OCI-LY7 (cell line): ENCODE measurements around the gene AUTS2. TPM values are rescaled to one million over a fixed set of nuclear protein-coding genes. Genes with fewer than 3 reads are reported as not detected.

Experiments
- BruUV-seq: library from RNA; stranded (reverse); fragments of 400-500 nt; replicated peaks from 2 replicates; lab custom pipeline; 2021; lab: Mats Ljungman, UMichigan
- CTCF ChIA-PET: fragments of 300-600 bp; sonication (Branson Sonifier 250); formaldehyde crosslinking; loops from one replicate; lab custom pipeline; 2022; ENCODE audit warnings: antibody characterized with exemption; ENCODE audit not compliant: unreplicated experiment; lab: Charles Lee
- POLR2A ChIA-PET: fragments of 300-600 bp; sonication (Branson Sonifier 250); formaldehyde crosslinking; loops from one replicate; lab custom pipeline; 2022; ENCODE audit warnings: antibody characterized with exemption; lab: Charles Lee
- DNase-seq: peaks from one replicate; pipeline ENCODE4 v3.0.0-alpha.2; 2015; ENCODE audit warnings: low spot score
- H2AFZ ChIP-seq: fragments of 200-600 bp; sonication (generic), shearing (Covaris generic); 2 replicates; pipeline ENCODE4 v1.6.1; 2014; ENCODE audit warnings: mild to moderate bottlenecking, antibody characterized with exemption, low read length, moderate library complexity
- H3K27ac ChIP-seq: fragments of 200-600 bp; sonication (generic); 2 replicates; pipeline ENCODE4 v1.5.1; 2014; ENCODE audit warnings: mixed run types, low read depth, mild to moderate bottlenecking, moderate library complexity, low read length, inconsistent platforms; ENCODE audit not compliant: poor library complexity, severe bottlenecking
- H3K36me3 ChIP-seq: fragments of 200-600 bp; sonication (generic); 2 replicates; pipeline ENCODE4 v1.6.1; 2014; ENCODE audit warnings: mild to moderate bottlenecking, antibody characterized with exemption, low read length, moderate library complexity, mixed read lengths; ENCODE audit not compliant: insufficient read depth
- H3K4me1 ChIP-seq: fragments of 200-600 bp; sonication (generic); 2 replicates; pipeline ENCODE4 v1.5.1; 2014; ENCODE audit warnings: mild to moderate bottlenecking, low read length; ENCODE audit not compliant: insufficient read depth, poor library complexity, severe bottlenecking
- H3K4me2 ChIP-seq: fragments of 200-600 bp; sonication (generic); 2 replicates; pipeline ENCODE4 v1.6.1; 2014; ENCODE audit warnings: mild to moderate bottlenecking, low read length
- H3K4me3 ChIP-seq: fragments of 200-600 bp; sonication (generic); 2 replicates; pipeline ENCODE4 v1.5.1; 2014; ENCODE audit warnings: mild to moderate bottlenecking, low read depth, low read length; ENCODE audit not compliant: poor library complexity, severe bottlenecking
- H3K79me2 ChIP-seq: fragments of 200-600 bp; sonication (generic); 2 replicates; pipeline ENCODE4 v1.6.1; 2016; ENCODE audit warnings: low read depth, mild to moderate bottlenecking, low read length, moderate library complexity, mixed read lengths; ENCODE audit not compliant: insufficient read depth
- H3K9me2 ChIP-seq: fragments of 200-600 bp; sonication (generic); 2 replicates; pipeline ENCODE4 v1.6.1; 2016; ENCODE audit warnings: mild to moderate bottlenecking, low read length, mixed read lengths; ENCODE audit not compliant: insufficient read depth
- H3K9me3 ChIP-seq: fragments of 200-600 bp; sonication (generic); 2 replicates; pipeline ENCODE4 v1.6.1; 2014; ENCODE audit warnings: mild to moderate bottlenecking, mixed run types, low read length, mixed read lengths
- H4K20me1 ChIP-seq: fragments of 200-600 bp; sonication (generic); 2 replicates; pipeline ENCODE4 v1.6.1; 2014; ENCODE audit warnings: mild to moderate bottlenecking, antibody characterized with exemption, low read length, moderate library complexity, mixed read lengths; ENCODE audit not compliant: insufficient read depth
- CTCF ChIP-seq: fragments of 200-600 bp; sonication (generic); conservative IDR thresholded peaks from 2 replicates; pipeline ENCODE4 v1.5.1; 2014; ENCODE audit warnings: mild to moderate bottlenecking, antibody characterized with exemption, low read length, moderate library complexity, mixed read lengths
- EZH2phosphoT487 ChIP-seq: fragments of 200-600 bp; sonication (generic); IDR thresholded peaks from 2 replicates; pipeline ENCODE4 v1.6.1; 2018; ENCODE audit warnings: low read depth, borderline replicate concordance, mild to moderate bottlenecking, mixed run types, antibody characterized with exemption, low read length, moderate library complexity, mixed read lengths
- intact Hi-C: fragments of 100-400 bp; cut with micrococcal nuclease; formaldehyde crosslinking; loops from one replicate; pipeline ENCODE4 v1.10.0; 2022; ENCODE audit not compliant: unreplicated experiment
- total RNA-seq, 2 experiments: library from RNA; depleted of rRNA in 1 of 2; stranded (reverse); fragments of >200 nt in 1 of 2; shearing (Covaris generic) in 1 of 2; gene quantifications; 2 replicates each; pipeline ENCODE4 v1.2.3, GENCODE V29; 2014 to 2022

AUTS2 gene
- total RNA-seq, 2 experiments from 2014 or later: 37.9 to 78.5 TPM

GRCh38 chr7:70622936-70623335 lies 1024.7 kb downstream of the AUTS2 start:
- ChIA-PET POLR2A (no interaction called here), CTCF (no interaction called here)
- no peaks in the 10 kb centered on the region for H3K79me2 ChIP-seq
- intact Hi-C loops: no loop called here
- H4K20me1 ChIP-seq: no peaks in the 10 kb centered on the region
- no peak overlapping the region for H3K27ac ChIP-seq
- no TSS peak for BruUV-seq
- no peak overlapping the region for H2AFZ ChIP-seq
- no peaks in the 10 kb centered on the region for H3K9me2 ChIP-seq
- no peak overlapping the region for H3K4me2 ChIP-seq
- TF ChIP-seq CTCF (no peak), EZH2phosphoT487 (no peak)
- no peak overlapping the region for H3K4me3 ChIP-seq
- H3K4me1 ChIP-seq: no peaks in the 10 kb centered on the region
- H3K9me3 ChIP-seq: no peaks in the 10 kb centered on the region
- DNase-seq: no peak
- no peaks in the 10 kb centered on the region for H3K36me3 ChIP-seq

GRCh38 chr7:70624500-70625103 lies 1026.3 kb downstream of the AUTS2 start:
- no peaks in the 10 kb centered on the region for H3K79me2 ChIP-seq
- ChIA-PET POLR2A (no interaction called here), CTCF (no interaction called here)
- H3K9me2 ChIP-seq: no peaks in the 10 kb centered on the region
- intact Hi-C loops: no loop called here
- no peak overlapping the region for H3K4me3 ChIP-seq
- BruUV-seq: no TSS peak
- no peaks in the 10 kb centered on the region for H3K4me1 ChIP-seq
- no peaks in the 10 kb centered on the region for H3K36me3 ChIP-seq
- no peak for TF ChIP-seq EZH2phosphoT487
- no peak for TF ChIP-seq CTCF
- no peak overlapping the region for H3K4me2 ChIP-seq
- no peak overlapping the region for H2AFZ ChIP-seq
- no peak overlapping the region for H3K27ac ChIP-seq
- H4K20me1 ChIP-seq: no peaks in the 10 kb centered on the region
- no peaks in the 10 kb centered on the region for H3K9me3 ChIP-seq
- DNase-seq: no peak

GRCh38 chr7:70627461-70627860 lies 1029.2 kb downstream of the AUTS2 start:
- ChIA-PET POLR2A (interaction anchor here (0.6 to 1.0 kb wide), 2 partner anchors 13 to 17 kb away, joined by 3 to 7 read pairs; no protein-coding TSS in a partner anchor), CTCF (no interaction called here)
- Histone ChIP-seq H2AFZ (no peak overlapping the region), H3K36me3 (no peaks in the 10 kb centered on the region), H3K9me3 (no peaks in the 10 kb centered on the region), H3K4me1 (no peaks in the 10 kb centered on the region), H4K20me1 (no peaks in the 10 kb centered on the region), H3K79me2 (no peaks in the 10 kb centered on the region), H3K4me2 (no peak overlapping the region), H3K4me3 (no peak overlapping the region), H3K9me2 (no peaks in the 10 kb centered on the region), H3K27ac (no peak overlapping the region)
- DNase-seq: no peak
- intact Hi-C loops: no loop called here
- TF ChIP-seq EZH2phosphoT487 (no peak), CTCF (no peak)
- no TSS peak for BruUV-seq
